ENCODE measurements around the gene UGGT1.

DNA sequence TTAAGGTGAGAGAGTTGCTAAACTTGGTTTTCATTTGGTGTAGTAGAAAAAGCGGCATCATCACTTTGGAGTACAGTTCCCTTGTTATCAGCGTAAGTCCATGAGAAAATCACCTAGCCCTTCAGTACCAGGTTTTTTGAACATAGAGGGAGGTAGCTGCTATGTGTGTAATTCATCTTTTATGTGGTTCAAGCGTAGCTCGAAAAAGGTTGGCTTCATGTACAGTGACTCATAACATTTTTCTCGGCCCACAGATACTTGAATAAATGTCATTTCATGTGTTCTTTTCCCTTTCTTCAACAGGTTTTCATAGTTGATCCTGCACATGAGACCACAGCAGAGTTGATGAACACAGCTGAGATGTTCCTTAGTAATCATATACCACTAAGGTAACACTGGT lies 43.6 kb downstream of the UGGT1 start:
- TF ChIP-seq, protein P1, sequence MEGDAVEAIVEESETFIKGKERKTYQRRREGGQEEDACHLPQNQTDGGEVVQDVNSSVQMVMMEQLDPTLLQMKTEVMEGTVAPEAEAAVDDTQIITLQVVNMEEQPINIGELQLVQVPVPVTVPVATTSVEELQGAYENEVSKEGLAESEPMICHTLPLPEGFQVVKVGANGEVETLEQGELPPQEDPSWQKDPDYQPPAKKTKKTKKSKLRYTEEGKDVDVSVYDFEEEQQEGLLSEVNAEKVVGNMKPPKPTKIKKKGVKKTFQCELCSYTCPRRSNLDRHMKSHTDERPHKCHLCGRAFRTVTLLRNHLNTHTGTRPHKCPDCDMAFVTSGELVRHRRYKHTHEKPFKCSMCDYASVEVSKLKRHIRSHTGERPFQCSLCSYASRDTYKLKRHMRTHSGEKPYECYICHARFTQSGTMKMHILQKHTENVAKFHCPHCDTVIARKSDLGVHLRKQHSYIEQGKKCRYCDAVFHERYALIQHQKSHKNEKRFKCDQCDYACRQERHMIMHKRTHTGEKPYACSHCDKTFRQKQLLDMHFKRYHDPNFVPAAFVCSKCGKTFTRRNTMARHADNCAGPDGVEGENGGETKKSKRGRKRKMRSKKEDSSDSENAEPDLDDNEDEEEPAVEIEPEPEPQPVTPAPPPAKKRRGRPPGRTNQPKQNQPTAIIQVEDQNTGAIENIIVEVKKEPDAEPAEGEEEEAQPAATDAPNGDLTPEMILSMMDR (IDR thresholded peaks at IDR 0.05), result no peak
- no peak for TF ChIP-seq POLR2A (IDR thresholded peaks at IDR 0.05)
